GM21528 (cell line): ENCODE data around the gene POLR2I.

Experiments used
- ATAC-seq: cut with Tn5 transposase; IDR thresholded peaks from one replicate; pipeline ENCODE4 v1.9.1; 2021; ENCODE audit warnings: mild to moderate bottlenecking, moderate library complexity; ENCODE audit not compliant: unreplicated experiment, low FRiP score

POLR2I gene

DNA sequence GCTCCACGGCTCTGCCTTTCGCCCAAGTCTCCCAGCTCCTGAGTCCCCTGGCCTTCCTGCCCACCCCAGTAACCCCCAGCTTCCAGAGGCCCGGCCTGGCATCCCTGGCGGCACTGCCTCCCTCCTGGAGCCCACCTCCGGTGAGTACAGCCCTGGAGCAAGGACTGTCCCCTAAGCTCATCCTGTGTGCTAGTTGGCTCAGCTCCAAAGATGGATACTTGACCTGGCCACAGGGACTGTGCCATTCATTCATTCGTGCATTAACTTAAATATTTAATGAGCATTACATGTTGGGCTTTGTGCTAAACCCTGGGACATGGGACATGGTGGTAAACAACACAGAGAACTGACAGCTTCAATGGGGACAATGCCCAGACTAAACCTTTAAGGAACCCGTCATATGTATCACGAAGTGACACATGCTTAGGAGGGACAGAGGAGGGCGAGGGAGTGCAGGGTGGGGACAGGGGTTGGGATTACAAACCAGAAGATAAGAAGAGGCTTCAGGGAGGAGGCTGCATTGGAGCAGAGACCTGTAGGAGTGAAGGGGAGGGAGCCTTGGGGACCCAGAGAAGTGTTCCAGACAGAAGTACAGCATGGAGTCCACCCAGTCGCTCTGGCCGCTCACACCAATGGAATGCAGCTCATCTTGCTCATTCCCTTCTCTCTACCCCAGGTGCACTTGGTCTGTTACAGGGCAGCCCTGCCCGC, 10.7 kb downstream of the POLR2I start:
- no peak for ATAC-seq

DNA sequence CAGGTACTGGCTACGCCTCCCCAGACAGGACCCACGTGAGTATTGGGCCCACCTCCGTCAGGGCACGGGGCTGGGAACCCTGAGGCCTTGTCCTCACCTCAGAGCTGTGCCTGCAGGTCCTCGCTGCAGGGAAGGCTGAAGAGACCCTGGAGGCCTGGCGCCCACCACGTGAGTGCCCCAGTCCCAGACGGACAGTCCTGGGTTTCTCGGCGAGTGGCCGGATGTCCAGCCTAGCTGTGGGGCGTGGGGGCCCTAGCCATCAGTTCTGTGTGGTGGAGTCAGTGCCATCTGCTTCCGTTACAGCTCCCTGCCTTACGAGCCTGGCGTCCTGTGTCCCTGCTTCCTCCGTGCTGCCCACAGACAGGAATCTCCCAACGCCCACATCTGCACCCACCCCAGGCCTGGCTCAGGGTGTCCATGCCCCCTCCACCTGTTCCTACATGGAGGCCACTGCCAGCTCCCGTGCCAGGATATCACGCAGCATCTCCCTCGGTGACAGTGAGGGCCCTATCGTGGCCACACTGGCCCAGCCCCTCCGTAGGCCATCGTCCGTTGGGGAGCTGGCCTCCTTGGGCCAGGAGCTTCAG, 11.5 kb downstream of the POLR2I start:
- no peak for ATAC-seq

DNA sequence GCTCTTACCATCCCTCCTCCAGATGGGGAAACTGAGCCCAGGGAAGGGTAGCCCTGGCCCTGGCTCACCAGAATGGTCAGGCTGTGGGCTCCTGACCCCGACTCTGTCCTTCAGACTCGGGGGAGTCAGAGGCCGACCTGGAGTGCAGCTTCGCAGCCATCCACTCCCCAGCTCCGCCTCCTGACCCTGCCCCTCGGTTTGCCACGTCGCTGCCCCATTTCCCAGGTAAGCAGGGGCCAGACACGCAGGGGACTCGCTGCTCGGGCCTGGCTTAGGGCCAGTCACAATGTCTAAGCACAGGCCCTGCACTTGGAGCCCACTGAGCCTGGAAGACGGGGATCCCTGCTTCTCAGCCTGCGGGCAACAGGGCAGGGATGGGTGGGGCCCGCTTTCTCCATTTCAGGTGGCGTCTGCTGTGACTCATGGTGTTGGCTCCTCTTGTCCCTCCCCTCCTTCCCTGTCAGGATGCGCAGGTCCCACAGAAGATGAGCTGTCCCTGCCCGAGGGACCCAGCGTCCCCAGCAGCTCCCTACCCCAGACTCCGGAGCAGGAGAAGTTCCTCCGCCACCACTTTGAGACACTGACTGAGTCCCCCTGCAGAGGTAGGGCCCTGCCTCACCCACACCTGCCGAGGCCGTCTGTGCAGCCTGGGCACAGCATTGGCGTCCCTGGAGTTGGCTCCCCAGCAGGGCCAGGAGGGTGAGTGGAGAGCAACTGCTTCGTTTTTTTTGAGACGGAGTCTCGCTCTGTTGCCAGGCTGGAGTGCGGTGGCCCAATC, 12.9 kb downstream of the POLR2I start:
- no peak for ATAC-seq

DNA sequence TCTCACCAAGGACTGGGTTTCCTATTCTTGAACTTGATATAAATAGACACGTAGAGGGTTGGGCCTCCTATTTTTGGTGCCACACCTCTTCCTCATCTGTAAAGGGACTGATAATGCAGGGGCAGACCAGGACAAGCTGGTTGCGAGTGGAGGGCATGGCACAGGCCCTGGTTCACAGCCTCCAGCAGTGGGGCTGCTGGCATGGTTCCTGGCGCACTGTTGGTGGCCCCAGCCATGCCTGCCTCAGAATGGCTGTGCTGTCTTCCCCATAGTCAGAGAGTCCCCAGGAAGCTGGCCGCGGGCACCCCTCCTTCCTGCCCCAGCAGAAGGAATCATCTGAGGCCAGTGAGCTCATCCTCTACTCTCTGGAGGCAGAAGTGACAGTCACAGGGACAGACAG, 14.2 kb downstream of the POLR2I start:
- ATAC-seq = no peak

DNA sequence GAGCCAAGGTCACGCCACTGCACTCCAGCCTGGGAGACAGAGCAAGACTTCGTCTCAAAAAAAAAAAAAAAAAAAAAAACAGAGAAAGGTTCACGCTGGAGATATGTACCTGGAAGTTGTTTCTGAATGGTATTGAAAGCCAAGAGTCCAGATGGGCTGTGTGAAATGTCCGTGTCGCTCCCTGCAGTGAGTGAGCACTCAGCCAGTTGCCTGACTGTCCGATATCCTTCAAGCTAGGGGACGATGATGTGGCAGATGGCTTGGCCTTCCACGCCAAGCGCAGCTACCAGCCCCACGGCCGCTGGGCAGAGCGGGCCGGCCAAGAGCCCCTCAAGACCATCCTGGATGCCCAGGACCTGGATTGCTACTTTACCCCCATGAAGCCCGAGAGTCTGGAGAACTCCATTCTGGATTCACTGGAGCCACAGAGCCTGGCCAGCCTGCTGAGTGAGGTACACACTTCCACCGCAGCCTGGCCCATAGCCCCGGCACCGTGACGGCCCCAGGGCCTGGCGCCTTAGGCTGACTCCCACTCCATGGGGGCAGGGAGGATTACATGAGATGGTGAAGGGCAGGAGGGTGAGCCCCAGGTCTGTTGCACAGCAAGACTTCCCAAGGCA, 15.4 kb downstream of the POLR2I start:
- ATAC-seq = no peak

DNA sequence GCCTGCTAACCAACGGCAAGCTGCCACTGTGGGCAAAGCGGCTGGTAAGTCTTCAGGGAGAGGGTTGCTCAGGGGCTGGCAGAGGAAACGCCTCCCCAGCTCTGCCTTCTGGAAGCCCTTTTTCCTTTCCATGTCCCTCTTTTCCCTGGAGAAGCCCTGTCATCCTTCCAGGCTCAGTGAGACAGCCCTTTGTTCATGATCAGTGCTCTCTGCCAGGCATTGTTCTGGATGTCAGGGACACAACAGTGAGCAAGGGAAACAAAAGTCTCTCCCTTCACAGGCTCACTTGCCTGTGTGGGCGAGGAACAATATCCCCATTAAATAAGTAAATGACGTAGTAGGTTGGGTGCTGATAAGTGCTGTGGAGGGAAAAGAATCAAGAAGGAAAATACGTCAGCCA, 17.6 kb downstream of the POLR2I start:
- ATAC-seq = no peak

DNA sequence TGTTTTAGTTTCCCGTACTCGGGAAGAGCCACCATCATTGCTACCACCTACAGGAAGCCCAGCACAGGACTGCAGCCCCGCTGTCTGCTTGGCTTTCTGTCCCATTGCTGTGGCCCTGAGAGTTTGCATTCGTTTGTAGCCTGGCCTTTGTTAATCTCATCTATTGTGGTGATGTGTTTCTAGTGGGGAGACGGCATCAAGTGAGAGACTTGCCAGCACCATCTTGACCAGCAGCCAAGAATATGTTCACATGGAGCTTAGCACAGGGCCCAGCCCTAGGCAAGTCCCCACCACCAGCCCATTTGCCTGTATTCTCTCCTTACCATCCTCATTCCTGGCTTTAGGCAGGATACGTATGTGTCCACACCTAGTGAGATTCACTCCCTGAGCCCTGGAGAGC, 21.0 kb downstream of the POLR2I start:
- ATAC-seq = no peak

DNA sequence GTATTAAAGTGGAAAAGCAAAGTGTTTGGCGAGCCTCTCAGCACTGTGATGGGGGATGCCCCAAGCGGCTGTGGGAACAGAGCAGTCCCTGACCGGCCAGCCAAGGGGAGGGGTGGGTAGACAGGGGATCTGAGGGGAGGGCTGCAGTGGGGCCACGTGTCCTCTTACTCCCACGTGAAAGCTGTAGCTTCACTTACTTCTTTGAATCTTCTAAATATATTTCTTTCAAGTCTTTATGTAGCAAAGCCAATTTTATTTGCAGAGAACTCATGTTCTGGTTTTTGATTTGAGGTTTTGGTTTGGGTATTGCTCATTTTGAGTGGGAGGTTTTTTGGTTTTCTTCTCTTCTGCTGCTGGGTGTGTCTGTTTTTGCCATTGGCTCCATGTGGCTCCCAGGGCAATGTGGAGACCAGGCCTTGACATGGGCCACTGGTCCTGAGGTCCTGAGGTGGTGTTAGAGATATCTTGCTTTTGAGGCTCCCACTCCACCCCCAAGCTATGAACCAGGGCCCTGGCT, 21.5 kb downstream of the POLR2I start:
- ATAC-seq = no peak

DNA sequence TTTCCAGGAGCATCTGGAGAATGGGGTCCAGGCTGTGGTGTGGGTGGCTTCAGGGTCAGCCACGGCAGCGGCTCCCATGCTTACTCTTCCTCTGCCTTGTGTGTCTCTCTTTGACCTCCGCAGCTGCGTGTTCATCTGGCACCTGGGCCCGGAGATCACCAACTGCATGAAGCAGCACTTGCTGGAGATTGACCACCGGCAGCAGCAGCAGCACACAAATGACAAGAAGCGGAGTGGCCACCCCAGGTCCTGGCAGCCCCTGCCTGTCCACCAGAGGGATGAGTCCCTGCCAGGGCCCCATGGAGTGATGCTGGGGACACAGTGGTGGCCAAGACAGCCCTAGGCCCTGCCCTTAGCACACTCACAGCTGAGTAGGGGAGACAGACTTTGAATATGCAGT, 22.1 kb downstream of the POLR2I start:
- no peak for ATAC-seq

GRCh38 chr19:36090910-36091695, 23.6 kb downstream of the POLR2I start:
- ATAC-seq = no peak

- ATAC-seq = no peak
These were observed 24.8 kb downstream of the POLR2I start for GRCh38 chr19:36089847-36090246.

GRCh38 chr19:36086326-36086725, 28.3 kb downstream of the POLR2I start:
- no peak for ATAC-seq

DNA sequence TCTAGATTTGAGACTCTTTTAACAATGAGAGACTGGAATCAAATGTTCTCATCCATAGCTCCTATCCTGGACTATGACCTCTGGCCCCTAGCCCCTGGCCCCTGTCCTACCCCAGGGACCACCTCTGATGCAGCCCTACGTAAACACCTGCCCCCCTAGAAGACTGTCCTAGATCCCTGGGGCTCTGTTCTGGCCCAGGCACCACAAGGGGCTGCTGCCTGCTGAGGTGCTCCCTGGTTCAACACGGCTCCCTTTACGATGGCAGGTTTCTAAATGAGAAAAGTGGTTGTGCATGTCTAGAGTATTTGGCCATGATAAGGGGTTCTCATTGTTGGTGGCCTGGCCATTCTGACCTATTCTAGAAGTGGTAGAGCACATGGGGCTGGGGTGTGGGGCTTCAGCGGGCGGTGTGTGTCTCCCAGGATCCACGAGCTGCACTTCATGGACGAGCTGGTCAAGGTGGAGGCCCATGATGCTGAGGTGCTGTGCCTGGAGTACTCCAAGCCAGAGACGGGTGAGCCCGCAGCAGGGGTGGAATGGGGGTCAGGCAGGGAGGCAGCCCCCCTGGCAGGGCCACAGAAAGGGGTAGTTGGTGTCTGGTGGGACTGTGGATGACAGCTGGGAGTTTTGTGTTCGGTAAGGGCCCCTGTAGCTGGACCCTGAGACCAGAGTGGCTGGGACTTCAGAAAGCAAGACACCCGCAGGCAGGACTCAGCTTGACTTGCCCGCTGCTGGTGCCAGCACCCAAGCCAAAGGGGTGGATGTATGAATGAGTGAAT, 30.3 kb downstream of the POLR2I start:
- ATAC-seq = no peak

GRCh38 chr19:36082916-36083315, 31.8 kb downstream of the POLR2I start:
- ATAC-seq = no peak

- ATAC-seq = no peak
These were observed 32.8 kb downstream of the POLR2I start for GRCh38 chr19:36081894-36082293.

DNA sequence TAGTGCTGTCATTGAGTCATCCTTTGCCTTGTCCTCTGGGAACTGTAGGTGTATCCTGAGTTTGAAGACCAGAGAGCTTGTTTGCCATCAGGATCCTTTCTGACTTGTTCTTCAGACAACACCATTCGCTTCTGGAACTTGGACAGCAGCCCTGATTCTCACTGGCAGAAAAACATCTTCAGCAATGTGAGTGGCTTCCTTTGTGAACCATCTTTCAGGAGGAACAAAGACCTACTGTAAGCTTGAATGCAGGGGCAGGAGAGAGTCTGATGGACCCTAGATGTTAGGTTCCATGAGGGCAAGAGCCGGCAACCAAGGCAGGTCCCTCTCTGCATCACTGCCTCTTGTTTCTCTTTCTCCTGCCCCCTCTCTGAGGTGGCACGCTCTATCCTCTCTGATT, 33.3 kb downstream of the POLR2I start:
- no peak for ATAC-seq

DNA sequence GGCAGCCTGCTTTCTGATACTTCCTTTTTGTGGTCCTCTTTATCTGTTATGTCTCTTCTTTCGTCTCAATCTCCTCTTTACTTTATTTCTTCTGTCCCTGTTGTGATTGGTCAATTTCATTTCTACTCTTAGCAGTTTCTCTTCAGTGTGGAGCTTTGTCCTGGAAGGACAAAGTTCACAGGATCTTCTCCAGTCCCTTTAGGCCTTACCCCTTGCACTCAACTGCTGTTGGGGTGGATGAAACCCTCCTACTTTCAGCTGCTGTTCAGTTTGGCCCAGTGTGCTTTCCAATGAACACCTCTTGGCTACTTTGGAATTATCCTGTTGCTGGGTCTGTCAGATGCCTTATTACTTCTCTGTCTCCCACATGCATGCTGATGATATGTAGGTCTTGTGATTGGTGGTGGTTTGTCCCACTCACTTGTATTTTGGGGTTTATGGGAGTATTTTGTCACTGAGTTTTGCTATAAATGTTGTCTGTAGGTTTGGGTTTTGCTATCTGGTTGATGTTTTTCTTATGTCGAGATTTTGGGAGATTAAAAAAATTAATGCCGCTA, 35.2 kb downstream of the POLR2I start:
- no peak for ATAC-seq

DNA sequence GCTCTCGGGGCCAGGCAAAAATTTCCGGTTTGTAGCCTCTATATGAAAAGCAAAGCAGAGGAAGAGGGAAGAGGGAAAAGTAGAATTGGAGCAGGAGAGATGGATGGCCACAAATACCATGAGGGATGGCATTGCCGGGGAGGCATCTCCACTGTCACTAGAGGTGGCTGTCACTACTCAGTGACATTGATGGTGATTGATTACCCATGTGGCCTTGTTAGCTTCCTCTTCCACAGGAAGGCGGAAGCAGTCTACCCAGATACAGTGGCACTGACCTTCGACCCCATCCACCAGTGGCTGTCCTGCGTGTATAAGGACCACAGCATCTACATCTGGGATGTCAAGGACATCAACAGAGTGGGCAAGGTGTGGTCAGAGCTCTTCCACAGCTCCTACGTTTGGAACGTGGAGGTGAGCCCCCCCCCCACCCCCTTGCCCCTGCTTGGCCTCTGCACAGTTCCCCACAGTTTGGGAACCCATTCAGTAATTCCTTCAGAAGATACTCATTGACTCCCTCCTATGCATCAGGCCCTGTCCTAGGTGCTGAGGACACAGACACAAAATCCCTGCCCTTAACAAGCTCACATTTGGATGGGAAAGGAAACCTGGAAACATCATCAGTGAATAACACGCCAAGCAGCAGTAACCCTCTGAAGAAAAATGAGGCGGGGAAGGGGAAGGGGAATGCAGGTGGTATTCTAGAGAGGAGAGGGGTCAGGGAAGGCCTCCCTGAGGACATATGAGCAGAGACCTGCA, 41.4 kb downstream of the POLR2I start:
- no peak for ATAC-seq

DNA sequence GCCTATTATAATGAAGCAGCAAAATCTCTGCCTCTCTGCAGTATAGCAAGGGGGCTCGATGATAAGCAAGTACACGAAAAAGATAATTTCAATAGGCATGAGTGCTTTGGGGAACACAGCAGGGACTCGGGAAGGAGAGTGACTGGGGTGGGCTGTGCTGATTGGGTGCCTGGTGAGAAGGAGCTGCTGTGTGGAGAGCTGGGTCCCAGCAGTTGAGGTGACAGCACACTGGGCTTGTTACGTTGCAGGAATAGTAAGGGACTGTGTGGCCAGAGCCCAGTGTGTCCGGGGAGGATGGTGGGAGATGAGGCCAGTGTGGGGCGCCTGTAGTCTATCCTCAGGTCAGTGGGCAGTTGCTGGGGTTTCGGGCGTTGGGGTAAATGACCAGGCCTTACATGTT, 42.6 kb downstream of the POLR2I start:
- ATAC-seq = no peak
